Stomach (tissue), 4 donors: ENCODE data around the gene IGLON5.

Experiments used
- CTCF ChIP-seq, 7 experiments: fragments of 450-650 bp in 4 of 7; fragments of 200-600 bp in 3 of 7; sonication (generic) in 3 of 7; IDR thresholded peaks; one replicate each; pipeline ENCODE4 v1.5.1; 2016 to 2019; ENCODE audit warnings: antibody characterized with exemption in 7 of 7, control low read depth in 2 of 7, mild to moderate bottlenecking in 1 of 7
- EP300 ChIP-seq: sonication (generic); formaldehyde crosslinking; IDR thresholded peaks from one replicate; pipeline ENCODE4 v1.6.1; 2017; ENCODE audit warnings: antibody characterized with exemption
- POLR2A ChIP-seq, 4 donors: fragments of 450-650 bp; IDR thresholded peaks; one replicate each; pipeline ENCODE4 v1.6.1; 2016; ENCODE audit warnings: antibody characterized with exemption in 4 of 4, control low read depth in 2 of 4, mild to moderate bottlenecking in 1 of 4, moderate library complexity in 1 of 4
- POLR2AphosphoS5 ChIP-seq, 3 donors: sonication (generic); formaldehyde crosslinking; IDR thresholded peaks; one replicate each; pipeline ENCODE4 v1.6.1; 2016; ENCODE audit warnings: antibody characterized with exemption in 3 of 3

DNA sequence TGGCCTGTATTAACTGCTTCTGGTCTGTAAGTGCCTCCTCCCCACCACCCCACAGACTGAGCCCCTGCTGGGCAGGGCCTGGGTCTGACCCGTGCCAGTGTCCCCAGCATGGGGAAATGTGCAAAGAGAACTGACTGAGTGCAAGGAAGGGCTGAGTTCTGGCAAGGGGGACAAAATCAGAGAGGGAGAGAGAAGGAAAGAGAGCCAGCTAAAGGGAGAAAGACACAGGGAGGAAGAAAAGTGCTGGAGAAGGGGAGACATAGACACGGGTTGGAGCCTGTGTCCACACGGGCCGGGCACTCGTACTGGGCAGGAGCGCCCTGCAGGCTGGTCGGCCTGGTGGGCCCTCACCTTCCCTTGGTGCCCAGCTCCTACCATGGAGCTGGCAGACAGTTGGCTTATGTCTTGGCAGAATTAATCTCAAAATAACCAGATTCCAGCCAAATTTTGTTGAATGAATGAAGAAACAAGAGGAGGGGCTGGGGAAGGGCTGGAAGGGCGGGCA, 59.8 kb downstream of the IGLON5 start:
- no peak for TF ChIP-seq CTCF (IDR thresholded peaks at IDR 0.05)
- no peak for TF ChIP-seq EP300
- no peak for TF ChIP-seq POLR2AphosphoS5 (IDR thresholded peaks at IDR 0.05)
- no peak for TF ChIP-seq POLR2A (IDR thresholded peaks at IDR 0.05)
